Measurements from ENCODE around the gene ITGAD.

GRCh38 chr16:31411024-31411844 is 18.1 kb downstream of the ITGAD start:
- no peak for TF ChIP-seq GATA2 (IDR thresholded peaks at IDR 0.05; ENCODE audit: low read depth, low read length)
- no peak for TF ChIP-seq GATA3 (IDR thresholded peaks at IDR 0.05; ENCODE audit: low read depth, low read length)

Data from SH-SY5Y (cell line).